ENCODE measurements around the gene ADM.

DNA sequence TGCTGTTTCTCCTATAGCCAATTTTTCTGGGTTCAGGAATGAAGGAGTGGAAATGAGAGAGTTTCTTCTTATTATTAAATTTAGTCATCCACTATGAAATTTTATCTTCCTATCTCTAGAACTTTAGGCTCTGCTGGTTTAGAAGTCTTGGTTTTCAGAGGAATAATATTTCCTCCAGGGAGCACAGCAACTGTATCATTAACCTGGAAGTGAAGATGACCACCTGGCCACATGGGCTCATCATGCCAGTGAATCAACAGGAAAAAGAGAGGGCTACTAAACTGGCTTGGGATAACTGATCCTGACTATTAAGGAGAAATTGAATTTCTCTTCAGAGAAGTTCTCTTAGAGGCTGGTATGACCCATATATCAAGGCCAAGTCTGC, 44.4 kb downstream of the ADM start:
- TF ChIP-seq CTCF (IDR thresholded peaks at IDR 0.05) (no peak), POLR2A (IDR thresholded peaks at IDR 0.05) (no peak)
